HK-2 (cell line): Measurements from ENCODE around the gene CIP2A.

Source experiments
- DNase-seq: peaks from one replicate; pipeline ENCODE4 v3.0.0-alpha.2; 2018; ENCODE audit not compliant: unreplicated experiment

CIP2A gene

GRCh38 chr3:108510496-108510895, 78.7 kb downstream of the CIP2A start, which contains the start of gene MYH15:
MYH15 (minus strand) TSS chr3:108510596; CDS start chr3:108510530, 66 bp downstream.
- DNase-seq, result no peak

- DNase-seq, result no peak
Observed at GRCh38 chr3:108509871-108510270, 79.4 kb downstream of the CIP2A start.

- no peak for DNase-seq
Observed at GRCh38 chr3:108509263-108509662, 80.0 kb downstream of the CIP2A start.

- DNase-seq, result no peak
Observed at GRCh38 chr3:108507902-108508301, 81.3 kb downstream of the CIP2A start.

- no peak for DNase-seq
Observed at GRCh38 chr3:108505811-108506210, 83.4 kb downstream of the CIP2A start.

GRCh38 chr3:108503722-108504121, 85.5 kb downstream of the CIP2A start:
- DNase-seq, result no peak

- DNase-seq, result no peak
Observed at GRCh38 chr3:108501535-108501934, 87.7 kb downstream of the CIP2A start.

- DNase-seq, result no peak
Observed at GRCh38 chr3:108500728-108501127, 88.5 kb downstream of the CIP2A start.
